Activated CD8-positive, alpha-beta memory T cell treated with anti-CD3 and anti-CD28 coated beads for 48 hours (primary cell): ENCODE measurements around the gene MYO5C.

Source experiments
- DNase-seq, 3 experiments: peaks; one replicate each; pipeline ENCODE4 v3.0.0-alpha.2; 2020; ENCODE audit warnings: low read depth in 2 of 3, low spot score in 2 of 3

MYO5C gene

GRCh38 chr15:52150871-52151270 lies 144.7 kb downstream of the MYO5C start:
- no peak for DNase-seq

- DNase-seq = no peak
Observed at GRCh38 chr15:52150043-52150825, 145.4 kb downstream of the MYO5C start.

GRCh38 chr15:52148403-52148802 lies 147.2 kb downstream of the MYO5C start:
- no peak for DNase-seq

GRCh38 chr15:52146776-52147175 lies 148.8 kb downstream of the MYO5C start:
- no peak for DNase-seq

- no peak for DNase-seq
Observed at GRCh38 chr15:52146261-52146660, 149.3 kb downstream of the MYO5C start.

GRCh38 chr15:52144656-52145178 lies 150.9 kb downstream of the MYO5C start:
- DNase-seq = no peak

- no peak for DNase-seq
Observed at GRCh38 chr15:52143873-52144272, 151.7 kb downstream of the MYO5C start.
